ENCODE data around the gene VEPH1. TPM values are rescaled to one million over a fixed set of nuclear protein-coding genes. Genes with fewer than 3 reads are reported as not detected.

Gene VEPH1
- total and polyA plus RNA-seq, 2 donors (not counting 1 experiment from before 2014, with no cell fraction given) = not detected

- no peaks in the 10 kb centered on the region for H3K36me3 ChIP-seq (replicated peaks in 1 of 2; ENCODE audit: control extremely low read depth in 1 of 2, control insufficient read depth in 1 of 2, extremely low read depth in 1 of 2, insufficient read depth in 2 of 2, low read length in 1 of 2)
- H2AFZ ChIP-seq (ENCODE audit: insufficient read depth, low read depth, low read length, poor library complexity, severe bottlenecking) = no peak overlapping the region
- H3K4me3 Mint-ChIP-seq = no peak overlapping the region
- POLR2A ChIA-PET = no interaction called here
- CTCF ChIA-PET = no interaction called here
- peaks cover 0 to 2% (median 2%) of the 10 kb centered on the region in 3 donors for H3K9me3 ChIP-seq (ENCODE audit: control extremely low read depth in 1 of 3, control insufficient read depth in 2 of 3, insufficient read depth in 1 of 3, low read length in 2 of 3)
- peaks cover 27% of the 10 kb centered on the region for H3K27me3 Mint-ChIP-seq
- H3K27ac ChIP-seq (ENCODE audit: low read length in 2 of 2) = no peak overlapping the region
- H3K4me2 ChIP-seq (replicated peaks; ENCODE audit: low read depth, low read length, poor library complexity, severe bottlenecking) = no peak overlapping the region
- H4K20me1 ChIP-seq (ENCODE audit: control insufficient read depth, insufficient read depth, low read length, poor library complexity, severe bottlenecking) = no peaks in the 10 kb centered on the region
- DNase-seq (no peak), ATAC-seq (ENCODE audit: low read depth) (no peak)
- H3K9me3 Mint-ChIP-seq (ENCODE audit: insufficient read depth) = peaks cover 8% of the 10 kb centered on the region
- 100% methylated on average over 1 of the region's 2 CpGs for WGBS (ENCODE audit: insufficient coverage)
- no peak overlapping the region for H3K4me3 ChIP-seq (ENCODE audit: control extremely low read depth in 1 of 5, extremely low read depth in 1 of 5, insufficient read depth in 1 of 5, low read depth in 2 of 5, low read length in 4 of 5)
- H3K4me1 ChIP-seq (ENCODE audit: control insufficient read depth in 2 of 2, insufficient read depth in 2 of 2, low read length in 2 of 2) = no peaks in the 10 kb centered on the region
- no peak overlapping the region for H3K9ac ChIP-seq (ENCODE audit: low read length)
- intact Hi-C loops (cut with micrococcal nuclease) = no loop called here
- TF ChIP-seq, protein P1, sequence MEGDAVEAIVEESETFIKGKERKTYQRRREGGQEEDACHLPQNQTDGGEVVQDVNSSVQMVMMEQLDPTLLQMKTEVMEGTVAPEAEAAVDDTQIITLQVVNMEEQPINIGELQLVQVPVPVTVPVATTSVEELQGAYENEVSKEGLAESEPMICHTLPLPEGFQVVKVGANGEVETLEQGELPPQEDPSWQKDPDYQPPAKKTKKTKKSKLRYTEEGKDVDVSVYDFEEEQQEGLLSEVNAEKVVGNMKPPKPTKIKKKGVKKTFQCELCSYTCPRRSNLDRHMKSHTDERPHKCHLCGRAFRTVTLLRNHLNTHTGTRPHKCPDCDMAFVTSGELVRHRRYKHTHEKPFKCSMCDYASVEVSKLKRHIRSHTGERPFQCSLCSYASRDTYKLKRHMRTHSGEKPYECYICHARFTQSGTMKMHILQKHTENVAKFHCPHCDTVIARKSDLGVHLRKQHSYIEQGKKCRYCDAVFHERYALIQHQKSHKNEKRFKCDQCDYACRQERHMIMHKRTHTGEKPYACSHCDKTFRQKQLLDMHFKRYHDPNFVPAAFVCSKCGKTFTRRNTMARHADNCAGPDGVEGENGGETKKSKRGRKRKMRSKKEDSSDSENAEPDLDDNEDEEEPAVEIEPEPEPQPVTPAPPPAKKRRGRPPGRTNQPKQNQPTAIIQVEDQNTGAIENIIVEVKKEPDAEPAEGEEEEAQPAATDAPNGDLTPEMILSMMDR (IDR thresholded peaks at IDR 0.05) = no peak
- TF ChIP-seq EZH2 (IDR thresholded peaks at IDR 0.05; ENCODE audit: borderline replicate concordance, insufficient read depth, low read depth, low read length, poor library complexity, severe bottlenecking) = no peak
- H3K4me1 Mint-ChIP-seq = no peaks in the 10 kb centered on the region
- H3K27me3 ChIP-seq (replicated peaks in 1 of 4; ENCODE audit: control extremely low read depth in 1 of 4, control insufficient read depth in 3 of 4, insufficient read depth in 4 of 4, low read length in 3 of 4) = peaks cover 0 to under 1% (median 0%) of the 10 kb centered on the region in 4 experiments
- no peaks in the 10 kb centered on the region for H3K79me2 ChIP-seq (ENCODE audit: control insufficient read depth, insufficient read depth, low read length)
- H3K27ac Mint-ChIP-seq = no peak overlapping the region
Observed at GRCh38 chr3:157549498-157549897, 46.3 kb upstream of the VEPH1 start.

- H3K9me3 ChIP-seq (ENCODE audit: control extremely low read depth in 1 of 3, control insufficient read depth in 2 of 3, insufficient read depth in 1 of 3, low read length in 2 of 3) = peaks cover 0 to 18% (median 3%) of the 10 kb centered on the region in 3 donors
- ChIA-PET CTCF (no interaction called here), POLR2A (no interaction called here)
- Mint-ChIP-seq H3K4me3 (no peak overlapping the region), H3K4me1 (no peaks in the 10 kb centered on the region), H3K9me3 (ENCODE audit: insufficient read depth) (peaks cover 4% of the 10 kb centered on the region), H3K27ac (no peak overlapping the region), H3K27me3 (peaks cover 45% of the 10 kb centered on the region)
- no peaks in the 10 kb centered on the region for H3K36me3 ChIP-seq (replicated peaks in 1 of 2; ENCODE audit: control extremely low read depth in 1 of 2, control insufficient read depth in 1 of 2, extremely low read depth in 1 of 2, insufficient read depth in 2 of 2, low read length in 1 of 2)
- H2AFZ ChIP-seq (ENCODE audit: insufficient read depth, low read depth, low read length, poor library complexity, severe bottlenecking) = no peak overlapping the region
- WGBS (ENCODE audit: insufficient coverage) = 67% methylated on average over 2 of the region's 4 CpGs
- no peak overlapping the region for H3K27ac ChIP-seq (ENCODE audit: low read length in 2 of 2)
- no peak for DNase-seq
- no peak overlapping the region for H3K9ac ChIP-seq (ENCODE audit: low read length)
- H3K4me1 ChIP-seq (ENCODE audit: control insufficient read depth in 2 of 2, insufficient read depth in 2 of 2, low read length in 2 of 2) = no peaks in the 10 kb centered on the region
- ATAC-seq (ENCODE audit: low read depth) = no peak
- peaks cover 0 to 9% (median 4%) of the 10 kb centered on the region in 4 experiments for H3K27me3 ChIP-seq (replicated peaks in 1 of 4; ENCODE audit: control extremely low read depth in 1 of 4, control insufficient read depth in 3 of 4, insufficient read depth in 4 of 4, low read length in 3 of 4)
- no peaks in the 10 kb centered on the region for H4K20me1 ChIP-seq (ENCODE audit: control insufficient read depth, insufficient read depth, low read length, poor library complexity, severe bottlenecking)
- intact Hi-C loops (cut with micrococcal nuclease) = no loop called here
- H3K4me3 ChIP-seq (ENCODE audit: control extremely low read depth in 1 of 5, extremely low read depth in 1 of 5, insufficient read depth in 1 of 5, low read depth in 2 of 5, low read length in 4 of 5) = no peak overlapping the region
- TF ChIP-seq EZH2 (IDR thresholded peaks at IDR 0.05; ENCODE audit: borderline replicate concordance, insufficient read depth, low read depth, low read length, poor library complexity, severe bottlenecking) = no peak
- TF ChIP-seq, protein P1 (IDR thresholded peaks at IDR 0.05) = no peak
- H3K4me2 ChIP-seq (replicated peaks; ENCODE audit: low read depth, low read length, poor library complexity, severe bottlenecking) = no peak overlapping the region
- H3K79me2 ChIP-seq (ENCODE audit: control insufficient read depth, insufficient read depth, low read length) = no peaks in the 10 kb centered on the region
Observed at GRCh38 chr3:157544501-157545130, 41.4 kb upstream of the VEPH1 start.

Measured in B cell (primary cell).